GM12875 (cell line): ENCODE results near the gene GGT6.
"Not testable (repeated sequence)": the region's sequence is repeated elsewhere in the genome, so short reads cannot be mapped to it uniquely, and the experiment has no call there.

Source experiments
- H3K4me3 ChIP-seq: one replicate; pipeline ENCODE4 v1.5.1; 2011; ENCODE audit warnings: low read depth, low read length, control low read depth
- CTCF ChIP-seq: IDR thresholded peaks from 2 replicates; pipeline ENCODE4 v1.5.1; 2011; ENCODE audit warnings: low read depth, mild to moderate bottlenecking, control low read depth, inconsistent platforms, low read length, moderate library complexity, borderline replicate concordance; ENCODE audit not compliant: insufficient read depth

The GGT6 gene

GRCh38 chr17:4597975-4598374 is 37.6 kb upstream of the GGT6 start:
- no peak overlapping the region for H3K4me3 ChIP-seq
- TF ChIP-seq CTCF, result no peak

GRCh38 chr17:4596636-4597380 is 36.4 kb upstream of the GGT6 start:
- no peak for TF ChIP-seq CTCF
- H3K4me3 ChIP-seq, result no peak overlapping the region

GRCh38 chr17:4595685-4596342 is 35.4 kb upstream of the GGT6 start:
- H3K4me3 ChIP-seq, result not testable (repeated sequence)

GRCh38 chr17:4594931-4595684 is 34.7 kb upstream of the GGT6 start:
- peak; percentile 58; the same call in 1 of the 2 replicates for TF ChIP-seq CTCF
- no peak overlapping the region for H3K4me3 ChIP-seq

GRCh38 chr17:4594406-4594805 is 34.0 kb upstream of the GGT6 start:
- TF ChIP-seq CTCF, result no peak
- no peak overlapping the region for H3K4me3 ChIP-seq

- TF ChIP-seq CTCF, result no peak
- no peak overlapping the region for H3K4me3 ChIP-seq
Observed at GRCh38 chr17:4593021-4593421, 32.6 kb upstream of the GGT6 start.

GRCh38 chr17:4592240-4593005 is 32.0 kb upstream of the GGT6 start:
- no peak overlapping the region for H3K4me3 ChIP-seq
- no peak for TF ChIP-seq CTCF
